Measurements from ENCODE around the gene FCHSD2. TPM values are rescaled to one million over a fixed set of nuclear protein-coding genes. Genes with fewer than 3 reads are reported as not detected.

FCHSD2 gene
- total RNA-seq, 1 donor from 2014 or later = 16.0 TPM

DNA sequence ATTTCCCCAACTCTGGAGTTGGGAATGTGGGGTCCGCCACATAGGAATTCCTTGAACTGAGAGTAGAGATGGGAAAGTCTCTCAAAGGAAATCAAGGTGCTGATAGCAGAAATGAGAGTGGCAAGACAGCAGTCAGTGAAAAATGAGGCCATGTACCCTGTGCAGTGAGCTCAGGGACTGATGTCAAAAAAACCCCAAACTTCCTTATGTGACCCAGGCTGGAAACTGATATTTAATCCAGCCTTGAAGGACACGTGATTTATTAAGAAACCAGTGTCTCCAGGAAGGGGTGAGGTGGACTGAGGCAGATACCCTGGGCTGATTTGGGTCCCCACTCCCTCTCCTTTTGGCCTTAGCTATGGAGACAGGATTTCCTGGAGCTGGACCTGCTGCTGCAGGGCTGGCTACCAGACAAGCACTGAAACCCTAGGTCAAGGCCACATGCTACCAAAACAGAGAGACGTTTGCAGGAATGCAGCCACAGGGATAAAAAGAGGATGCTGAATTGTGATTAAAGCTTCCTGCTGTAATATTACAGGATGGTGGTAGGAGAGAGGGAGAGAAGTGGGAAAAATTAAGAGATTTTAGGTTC lies 25.3 kb upstream of the FCHSD2 start:
- no peak for DNase-seq (ENCODE audit: low spot score)
- no peak overlapping the region for H3K27ac Mint-ChIP-seq
- H3K27me3 Mint-ChIP-seq (ENCODE audit: low read depth) = peaks cover 7% of the 10 kb centered on the region
- H3K9me3 Mint-ChIP-seq = no peaks in the 10 kb centered on the region
- no peaks in the 10 kb centered on the region for H3K36me3 Mint-ChIP-seq (ENCODE audit: low read depth)
- H3K4me1 Mint-ChIP-seq (ENCODE audit: low read depth) = peaks cover 1% of the 10 kb centered on the region
- H3K4me3 Mint-ChIP-seq (ENCODE audit: low read depth) = no peak overlapping the region
- intact Hi-C loops (cut with micrococcal nuclease) = no loop called here

DNA sequence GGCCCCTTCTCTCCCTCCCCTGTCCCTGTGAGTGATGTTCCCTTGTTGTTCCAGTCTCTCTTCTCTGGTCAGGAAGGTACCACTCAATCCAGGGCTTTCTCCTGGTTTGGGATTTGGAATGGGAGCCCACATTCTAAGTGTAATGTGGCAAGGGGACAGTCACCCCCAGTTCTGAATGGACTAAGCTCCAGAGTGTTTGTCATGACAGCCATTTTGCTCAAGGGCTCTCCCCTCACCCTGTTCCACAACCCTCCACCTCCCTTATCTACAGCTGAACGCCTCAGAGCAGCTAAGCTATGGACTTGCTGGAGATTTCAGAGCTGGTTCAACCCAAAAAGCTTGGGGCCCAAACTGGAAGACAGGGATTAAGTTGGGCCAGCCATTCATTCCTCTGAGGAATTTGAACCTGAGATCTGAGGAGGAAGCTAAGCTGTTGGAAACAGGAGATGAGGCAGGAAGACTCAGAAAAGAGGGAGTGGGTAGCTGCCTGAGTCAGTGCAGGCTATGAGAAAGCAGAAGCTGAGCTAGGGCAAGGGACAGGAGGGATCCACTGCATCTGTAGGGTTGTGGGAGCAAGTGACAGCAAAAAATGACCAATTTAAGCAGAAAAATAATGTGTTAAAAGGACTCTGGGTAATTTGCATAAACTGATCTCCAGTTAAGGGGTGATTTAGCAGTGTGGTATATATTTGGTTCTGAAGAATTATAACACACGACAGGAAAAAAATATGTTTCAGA lies 22.9 kb upstream of the FCHSD2 start:
- H3K27me3 Mint-ChIP-seq (ENCODE audit: low read depth) = peaks cover 7% of the 10 kb centered on the region
- no peaks in the 10 kb centered on the region for H3K9me3 Mint-ChIP-seq
- no peak overlapping the region for H3K4me3 Mint-ChIP-seq (ENCODE audit: low read depth)
- intact Hi-C loops (cut with micrococcal nuclease) = no loop called here
- no peaks in the 10 kb centered on the region for H3K36me3 Mint-ChIP-seq (ENCODE audit: low read depth)
- no peak for DNase-seq (ENCODE audit: low spot score)
- H3K4me1 Mint-ChIP-seq (ENCODE audit: low read depth) = peaks cover 3% of the 10 kb centered on the region
- H3K27ac Mint-ChIP-seq = no peak overlapping the region

DNA sequence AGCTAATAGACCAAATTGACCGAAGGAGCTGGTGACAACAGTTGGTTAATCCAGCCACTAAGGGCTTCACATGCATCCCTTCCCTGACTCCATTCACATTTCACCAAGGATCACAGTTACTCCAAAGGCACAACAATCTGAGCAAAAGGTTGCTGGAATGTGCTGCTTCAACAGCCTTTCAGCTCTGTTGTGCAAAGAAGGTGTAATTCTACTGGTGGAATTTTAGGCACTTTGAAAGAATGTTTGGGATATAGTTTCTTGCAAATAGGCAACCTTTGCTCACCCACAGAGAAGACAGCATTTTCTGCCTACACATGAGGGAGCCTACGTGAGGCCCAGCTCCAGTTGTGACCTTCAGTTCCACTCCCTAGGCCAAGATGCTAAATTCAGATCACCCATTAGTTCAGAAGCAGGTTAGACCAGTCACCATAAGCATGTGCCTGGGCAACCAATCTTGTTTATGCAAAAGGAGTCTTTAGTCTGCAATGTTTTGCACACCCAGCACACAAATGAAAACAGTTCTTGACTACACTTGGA lies 21.6 kb upstream of the FCHSD2 start:
- Mint-ChIP-seq H3K36me3 (ENCODE audit: low read depth) (no peaks in the 10 kb centered on the region), H3K4me1 (ENCODE audit: low read depth) (peaks cover 3% of the 10 kb centered on the region), H3K27ac (no peak overlapping the region), H3K4me3 (ENCODE audit: low read depth) (no peak overlapping the region), H3K9me3 (no peaks in the 10 kb centered on the region), H3K27me3 (ENCODE audit: low read depth) (peaks cover 7% of the 10 kb centered on the region)
- no peak for DNase-seq (ENCODE audit: low spot score)
- intact Hi-C loops (cut with micrococcal nuclease) = no loop called here

DNA sequence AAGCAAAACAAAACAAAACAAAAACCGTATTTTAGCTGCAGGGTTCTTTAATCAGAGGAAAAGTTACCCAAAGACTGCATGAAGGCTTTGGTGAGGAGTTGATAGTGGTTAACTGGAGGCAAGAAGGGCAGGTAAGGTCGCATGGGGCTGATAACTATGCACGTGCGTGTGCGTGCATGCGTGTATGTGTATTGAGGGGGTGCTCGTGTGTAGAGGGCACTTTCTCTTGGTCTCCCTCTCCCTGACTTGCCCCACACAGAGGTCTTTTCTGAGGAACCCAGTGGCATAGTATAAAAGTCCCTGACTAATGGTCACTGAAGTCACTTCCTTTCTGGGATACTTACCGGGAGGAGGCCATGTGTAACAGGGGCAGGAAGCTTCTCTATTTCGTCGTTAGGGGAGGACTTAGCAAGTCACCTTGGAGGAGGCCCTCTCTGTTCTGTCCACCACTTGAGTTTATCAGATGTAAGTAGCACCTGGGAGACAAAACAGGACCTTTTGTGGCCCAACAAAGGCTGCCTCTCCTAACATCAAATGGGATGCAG lies 20.1 kb upstream of the FCHSD2 start:
- Mint-ChIP-seq H3K4me1 (ENCODE audit: low read depth) (peaks cover 3% of the 10 kb centered on the region), H3K36me3 (ENCODE audit: low read depth) (no peaks in the 10 kb centered on the region), H3K27ac (no peak overlapping the region), H3K9me3 (no peaks in the 10 kb centered on the region), H3K4me3 (ENCODE audit: low read depth) (no peak overlapping the region), H3K27me3 (ENCODE audit: low read depth) (peaks cover 3% of the 10 kb centered on the region)
- intact Hi-C loops (cut with micrococcal nuclease) = no loop called here
- no peak for DNase-seq (ENCODE audit: low spot score)

DNA sequence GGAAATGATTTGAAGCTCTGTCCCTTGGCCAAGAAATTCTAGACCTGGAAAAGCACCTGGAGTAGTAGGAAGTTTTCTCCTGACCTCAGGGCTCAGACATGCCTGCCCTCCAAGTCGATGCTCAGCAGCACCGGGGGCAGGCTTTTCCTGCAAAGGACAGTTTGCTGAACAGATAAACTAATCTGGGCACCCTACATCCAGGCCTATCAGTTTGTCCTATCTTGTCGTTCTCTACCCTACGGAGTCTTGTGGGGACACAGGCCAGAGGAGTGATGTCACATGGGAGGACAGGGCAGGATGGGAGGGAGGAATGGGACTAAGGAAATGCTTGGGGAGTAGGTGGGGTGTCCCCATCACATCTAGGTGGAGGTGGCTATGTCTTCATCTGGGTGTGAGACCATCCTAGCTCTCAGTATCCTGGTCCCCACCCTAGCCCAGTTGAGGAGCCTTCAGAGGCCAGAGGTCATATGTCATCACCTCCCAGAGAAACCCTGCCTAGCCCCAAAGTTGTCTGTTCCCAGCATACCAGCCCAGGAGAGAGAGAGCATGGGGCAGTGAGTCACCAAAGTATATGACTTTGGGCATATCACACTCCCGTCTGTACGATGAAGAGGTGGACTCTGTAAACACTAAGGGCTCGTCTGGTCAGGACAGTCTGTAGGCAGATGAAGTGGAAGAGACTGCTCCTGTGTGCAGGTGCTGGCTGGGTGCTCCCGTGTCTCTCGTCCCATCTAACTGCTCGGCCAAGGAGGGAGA lies 18.1 kb upstream of the FCHSD2 start:
- H3K27ac Mint-ChIP-seq = no peak overlapping the region

DNA sequence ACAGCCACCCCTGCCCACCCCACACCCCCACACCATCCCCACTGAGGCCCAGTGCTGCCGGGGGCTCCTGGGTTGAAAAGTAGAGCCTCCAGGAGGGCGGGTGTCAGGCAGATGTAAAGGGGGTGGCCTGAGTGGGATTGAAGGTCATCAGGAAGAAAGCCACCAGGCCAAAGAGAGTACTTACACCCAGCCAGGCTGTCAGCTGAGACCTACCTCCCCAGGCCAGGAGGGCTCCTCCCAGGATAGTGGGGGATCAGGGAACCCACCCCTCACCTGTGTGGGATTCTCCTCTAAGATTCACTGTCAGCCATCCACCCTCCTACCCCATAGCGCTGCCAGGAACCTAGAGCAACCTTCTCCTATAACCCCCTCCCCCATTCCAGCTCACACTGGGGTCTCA lies 17.2 kb upstream of the FCHSD2 start:
- DNase-seq (ENCODE audit: low spot score) = no peak
- Mint-ChIP-seq H3K9me3 (no peaks in the 10 kb centered on the region), H3K4me3 (ENCODE audit: low read depth) (no peak overlapping the region), H3K27ac (no peak overlapping the region), H3K4me1 (ENCODE audit: low read depth) (peaks cover 19% of the 10 kb centered on the region), H3K36me3 (ENCODE audit: low read depth) (no peaks in the 10 kb centered on the region), H3K27me3 (ENCODE audit: low read depth) (no peaks in the 10 kb centered on the region)
- intact Hi-C loops (cut with micrococcal nuclease) = no loop called here

More for the DNA sequence above, 18.1 kb upstream of the FCHSD2 start:
- DNase-seq (ENCODE audit: low spot score) = no peak
- peaks cover 11% of the 10 kb centered on the region for H3K4me1 Mint-ChIP-seq (ENCODE audit: low read depth)
- H3K36me3 Mint-ChIP-seq (ENCODE audit: low read depth) = no peaks in the 10 kb centered on the region
- H3K9me3 Mint-ChIP-seq = no peaks in the 10 kb centered on the region
- no peak overlapping the region for H3K4me3 Mint-ChIP-seq (ENCODE audit: low read depth)
- no peaks in the 10 kb centered on the region for H3K27me3 Mint-ChIP-seq (ENCODE audit: low read depth)
- intact Hi-C loops (cut with micrococcal nuclease) = no loop called here

DNA sequence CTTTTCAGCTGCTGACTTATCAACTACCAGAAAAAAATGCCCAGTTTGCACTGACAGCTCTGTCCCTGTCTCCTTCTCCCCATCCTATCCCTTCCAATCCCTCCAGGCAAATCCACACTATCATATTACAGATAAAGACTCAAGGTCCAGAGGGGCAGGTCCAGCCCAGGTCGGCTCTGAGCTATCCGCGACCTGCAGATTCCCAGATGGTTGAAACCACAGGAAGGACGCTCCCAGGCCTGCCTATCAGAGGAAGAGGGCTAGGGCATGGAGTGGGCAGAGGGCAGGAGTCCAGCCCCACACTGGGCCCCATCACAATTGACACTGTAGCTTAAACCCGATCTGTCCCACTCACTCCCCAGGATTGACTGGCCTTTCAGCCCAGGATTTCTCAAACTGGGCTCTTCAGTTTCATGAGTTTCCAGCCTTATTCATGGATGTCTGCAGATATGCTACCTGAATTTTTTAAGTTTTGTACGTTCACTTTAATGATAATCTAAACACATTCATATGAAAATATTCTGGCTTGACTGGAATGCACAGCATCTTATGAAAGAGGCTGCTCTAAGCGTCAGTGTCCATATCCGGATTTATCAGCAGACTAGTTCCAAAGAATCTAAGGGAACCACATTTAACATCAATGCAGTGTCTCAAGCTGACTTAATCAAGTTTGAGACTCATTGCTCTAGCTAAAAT lies 16.4 kb upstream of the FCHSD2 start:
- no peak for DNase-seq (ENCODE audit: low spot score)
- Mint-ChIP-seq H3K27me3 (ENCODE audit: low read depth) (no peaks in the 10 kb centered on the region), H3K4me1 (ENCODE audit: low read depth) (peaks cover 26% of the 10 kb centered on the region), H3K4me3 (ENCODE audit: low read depth) (no peak overlapping the region), H3K36me3 (ENCODE audit: low read depth) (no peaks in the 10 kb centered on the region), H3K27ac (no peak overlapping the region), H3K9me3 (no peaks in the 10 kb centered on the region)
- intact Hi-C loops (cut with micrococcal nuclease) = no loop called here

DNA sequence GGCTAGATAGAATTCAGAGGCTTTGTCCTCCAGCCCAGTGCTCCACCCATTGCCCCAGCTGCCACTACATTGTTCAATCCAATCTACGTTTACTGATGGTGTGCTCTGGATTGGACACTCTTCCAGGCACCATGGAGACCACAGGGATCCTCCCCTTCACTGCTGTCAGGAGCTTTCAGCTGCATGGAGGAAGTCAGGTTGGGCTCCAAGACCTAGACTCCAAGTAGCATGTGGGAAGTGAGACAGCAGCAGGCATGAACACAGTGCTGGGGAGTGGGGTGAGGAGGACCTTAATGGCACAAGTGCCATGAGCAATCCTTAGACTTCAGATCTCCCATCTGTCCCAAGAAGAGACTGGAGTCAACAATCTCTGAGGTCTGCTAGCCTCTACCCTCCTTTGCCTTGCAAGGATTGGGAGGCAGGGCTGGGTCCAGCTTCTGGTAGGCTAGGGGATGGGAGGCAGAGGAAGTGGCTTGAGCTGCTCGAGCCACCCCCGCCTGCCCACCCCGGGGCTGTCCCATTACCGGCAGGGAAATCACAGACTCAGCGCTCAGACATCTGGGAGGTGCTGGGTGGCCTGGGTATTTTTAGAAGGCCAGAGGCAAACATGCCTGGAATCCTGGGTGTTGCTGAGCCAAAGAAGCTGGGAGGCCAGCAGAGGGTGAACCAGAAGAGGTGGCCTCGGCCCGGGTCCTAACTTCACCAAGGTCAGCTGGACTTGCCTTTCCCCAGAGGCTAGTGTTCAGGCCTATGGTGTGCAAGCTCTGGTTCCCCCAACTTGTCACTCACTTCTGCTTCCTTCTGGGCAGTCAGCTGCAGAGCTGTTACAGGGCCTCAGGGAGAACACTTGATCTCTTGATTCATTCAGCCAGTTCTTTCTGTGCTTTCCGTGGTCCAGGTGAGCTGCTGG lies 15.2 kb upstream of the FCHSD2 start:
- no peak overlapping the region for H3K27ac Mint-ChIP-seq
- H3K4me3 Mint-ChIP-seq (ENCODE audit: low read depth) = no peak overlapping the region
- no peaks in the 10 kb centered on the region for H3K9me3 Mint-ChIP-seq
- no peaks in the 10 kb centered on the region for H3K36me3 Mint-ChIP-seq (ENCODE audit: low read depth)
- no peaks in the 10 kb centered on the region for H3K27me3 Mint-ChIP-seq (ENCODE audit: low read depth)
- DNase-seq (ENCODE audit: low spot score) = no peak
- H3K4me1 Mint-ChIP-seq (ENCODE audit: low read depth) = peaks cover 35% of the 10 kb centered on the region
- intact Hi-C loops (cut with micrococcal nuclease) = no loop called here

DNA sequence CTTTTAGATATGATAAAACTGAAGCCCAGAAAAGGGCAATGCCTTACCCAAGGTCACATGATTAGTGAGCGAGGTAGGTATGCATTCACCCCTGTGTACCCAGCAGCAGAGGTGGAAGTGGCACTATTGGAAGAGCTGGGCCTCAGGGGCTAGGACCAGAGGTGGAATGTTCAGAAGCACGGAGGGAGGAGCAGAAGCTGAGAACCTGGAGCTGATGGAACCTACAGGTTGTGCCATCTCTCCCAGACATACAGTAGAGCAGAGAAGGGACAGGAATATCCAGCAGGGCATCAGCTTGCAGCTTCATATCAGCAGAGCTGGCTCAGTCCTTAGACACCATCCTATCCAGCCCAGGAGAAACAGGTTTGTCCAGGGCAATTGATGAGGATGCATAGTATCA lies 14.6 kb upstream of the FCHSD2 start:
- H3K4me3 Mint-ChIP-seq (ENCODE audit: low read depth) = no peak overlapping the region
- peaks cover 37% of the 10 kb centered on the region for H3K4me1 Mint-ChIP-seq (ENCODE audit: low read depth)
- DNase-seq (ENCODE audit: low spot score) = no peak
- no peaks in the 10 kb centered on the region for H3K36me3 Mint-ChIP-seq (ENCODE audit: low read depth)
- no peak overlapping the region for H3K27ac Mint-ChIP-seq
- intact Hi-C loops (cut with micrococcal nuclease) = no loop called here
- H3K9me3 Mint-ChIP-seq = no peaks in the 10 kb centered on the region
- no peaks in the 10 kb centered on the region for H3K27me3 Mint-ChIP-seq (ENCODE audit: low read depth)

DNA sequence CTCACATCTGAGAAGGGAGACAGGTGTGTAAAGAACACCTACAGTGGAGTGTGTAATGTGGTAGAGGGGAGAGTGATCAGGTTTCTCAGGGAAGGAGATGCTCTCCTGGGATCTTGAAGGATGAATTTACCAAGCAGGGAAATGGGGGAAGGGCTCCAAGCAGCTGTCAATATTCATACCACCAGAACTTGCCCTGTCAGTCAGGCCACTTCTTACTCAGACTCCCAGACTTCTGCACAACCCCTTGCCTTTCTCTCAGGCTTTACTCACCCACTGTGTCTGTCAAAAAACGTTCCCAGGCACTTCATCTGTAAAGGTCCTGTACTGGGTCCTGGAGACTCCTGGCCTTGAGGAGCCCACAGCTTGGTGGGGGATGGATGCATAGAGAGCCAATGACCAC lies 14.0 kb upstream of the FCHSD2 start:
- Mint-ChIP-seq H3K36me3 (ENCODE audit: low read depth) (no peaks in the 10 kb centered on the region), H3K27me3 (ENCODE audit: low read depth) (no peaks in the 10 kb centered on the region), H3K4me1 (ENCODE audit: low read depth) (peaks cover 37% of the 10 kb centered on the region), H3K27ac (no peak overlapping the region), H3K4me3 (ENCODE audit: low read depth) (no peak overlapping the region), H3K9me3 (no peaks in the 10 kb centered on the region)
- intact Hi-C loops (cut with micrococcal nuclease) = no loop called here
- no peak for DNase-seq (ENCODE audit: low spot score)

DNA sequence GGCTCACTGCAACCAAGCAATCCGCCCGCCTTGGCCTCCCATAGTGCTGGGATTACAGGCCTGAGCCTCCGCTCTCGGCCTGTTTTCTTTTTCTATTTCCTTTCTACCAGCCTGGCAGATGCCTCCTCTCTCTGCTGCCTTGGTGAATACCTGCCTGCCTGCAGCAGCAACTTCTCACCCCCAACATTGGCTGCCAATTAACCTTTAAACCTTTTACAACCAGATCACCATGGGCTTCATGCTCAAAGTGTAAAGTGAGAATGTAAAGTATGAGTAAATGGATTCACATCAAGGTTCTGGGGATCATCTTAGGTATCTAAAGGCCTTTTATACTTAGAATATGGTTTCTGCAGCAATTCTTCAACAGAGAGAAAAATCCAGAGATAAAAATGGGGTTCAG lies 13.0 kb upstream of the FCHSD2 start:
- no peaks in the 10 kb centered on the region for H3K27me3 Mint-ChIP-seq (ENCODE audit: low read depth)
- peaks cover 37% of the 10 kb centered on the region for H3K4me1 Mint-ChIP-seq (ENCODE audit: low read depth)
- no peak for DNase-seq (ENCODE audit: low spot score)

DNA sequence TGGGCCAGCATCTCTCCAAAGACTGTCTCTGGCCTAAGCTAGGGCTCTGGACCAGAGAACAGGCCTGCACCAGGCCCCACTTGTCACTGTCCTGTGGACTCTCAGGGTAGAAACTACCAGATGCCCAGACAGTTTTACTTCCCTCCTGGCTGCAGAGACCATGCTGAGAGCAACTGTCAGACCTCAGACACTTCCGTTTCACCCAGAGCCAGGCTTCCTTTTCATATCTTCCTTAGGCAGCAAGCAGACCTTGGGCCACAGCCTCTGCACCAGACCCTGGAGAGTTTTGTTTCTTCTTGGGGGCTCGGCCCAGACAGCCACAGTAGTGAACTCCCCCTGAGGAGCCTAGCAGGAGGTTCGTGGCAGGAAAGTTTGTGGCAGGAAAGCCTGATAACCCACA lies 12.1 kb upstream of the FCHSD2 start:
- Mint-ChIP-seq H3K4me1 (ENCODE audit: low read depth) (peaks cover 40% of the 10 kb centered on the region), H3K9me3 (no peaks in the 10 kb centered on the region), H3K27ac (peak overlapping the region; percentile 74), H3K27me3 (ENCODE audit: low read depth) (no peaks in the 10 kb centered on the region), H3K4me3 (ENCODE audit: low read depth) (no peak overlapping the region), H3K36me3 (ENCODE audit: low read depth) (no peaks in the 10 kb centered on the region)
- intact Hi-C loops (cut with micrococcal nuclease) = no loop called here
- peak; percentile 25 for DNase-seq (ENCODE audit: low spot score)

More for the DNA sequence above, 13.0 kb upstream of the FCHSD2 start:
- Mint-ChIP-seq H3K9me3 (no peaks in the 10 kb centered on the region), H3K4me3 (ENCODE audit: low read depth) (no peak overlapping the region), H3K36me3 (ENCODE audit: low read depth) (no peaks in the 10 kb centered on the region), H3K27ac (peak overlapping the region; percentile 62)
- intact Hi-C loops (cut with micrococcal nuclease) = no loop called here
